IMR-90 (cell line): ENCODE data around the gene RPL19. TPM values are rescaled to one million over a fixed set of nuclear protein-coding genes. Genes with fewer than 3 reads are reported as not detected.
A peak's percentile ranks its signal among the peaks of the same experiment; 100 is the strongest.

Source experiments
- ATAC-seq: fragments of 200-7000 bp; cut with Tn5 transposase; 2 replicates; pipeline ENCODE4 v1.9.1; 2020; ENCODE audit warnings: low read depth, mild to moderate bottlenecking, moderate library complexity
- BruUV-seq: library from RNA; stranded (reverse); fragments of 400-500 nt; replicated peaks from 2 replicates; lab custom pipeline; 2021; lab: Mats Ljungman, UMichigan
- CTCF ChIA-PET: fragments of 300-600 bp; formaldehyde crosslinking; extraction: SDS; loops from one replicate; lab custom pipeline; 2021; ENCODE audit warnings: antibody characterized with exemption; lab: Yijun Ruan, JAX
- POLR2A ChIA-PET: fragments of 300-600 bp; sonication (Branson Sonifier 250); formaldehyde crosslinking; loops from one replicate; lab custom pipeline; 2022; ENCODE audit warnings: antibody characterized with exemption; ENCODE audit not compliant: unreplicated experiment; lab: Charles Lee
- DNase-seq: peaks from one replicate; pipeline ENCODE4 v3.0.0; 2013
- H2AFZ ChIP-seq: replicated peaks from 2 replicates; pipeline ENCODE3; 2013; ENCODE audit warnings: low read length, mild to moderate bottlenecking; ENCODE audit not compliant: poor library complexity
- H2AK5ac ChIP-seq: 2 replicates; pipeline ENCODE4 v1.6.1; 2013; ENCODE audit warnings: low read depth, low read length, inconsistent platforms
- H2AK9ac ChIP-seq: replicated peaks from 2 replicates; pipeline ENCODE3; 2013; ENCODE audit warnings: mild to moderate bottlenecking, low read depth, low read length, moderate library complexity; ENCODE audit not compliant: poor library complexity
- H2BK120ac ChIP-seq: 2 replicates; pipeline ENCODE4 v1.6.1; 2013; ENCODE audit warnings: low read depth, low read length, inconsistent platforms
- H2BK15ac ChIP-seq: 3 replicates; pipeline ENCODE4 v1.6.1; 2013; ENCODE audit warnings: low read depth, low read length, inconsistent platforms
- H2BK20ac ChIP-seq: 2 replicates; pipeline ENCODE4 v1.6.1; 2013; ENCODE audit warnings: low read depth, mild to moderate bottlenecking, inconsistent platforms, low read length, moderate library complexity
- H2BK5ac ChIP-seq: 2 replicates; pipeline ENCODE4 v1.6.1; 2013; ENCODE audit warnings: mild to moderate bottlenecking, low read depth, low read length, inconsistent platforms; ENCODE audit not compliant: poor library complexity, severe bottlenecking
- H3K14ac ChIP-seq: replicated peaks from 2 replicates; pipeline ENCODE4 v1.6.1; 2013; ENCODE audit warnings: low read depth, low read length, inconsistent platforms
- H3K18ac ChIP-seq: 2 replicates; pipeline ENCODE4 v1.6.1; 2013; ENCODE audit warnings: low read depth, low read length, control low read depth
- H3K23ac ChIP-seq: 2 replicates; pipeline ENCODE4 v1.6.1; 2013; ENCODE audit warnings: low read depth, low read length, inconsistent platforms
- H3K27ac ChIP-seq: 2 replicates; pipeline ENCODE4 v1.5.1; 2013; ENCODE audit warnings: mild to moderate bottlenecking, control low read depth, low read length; ENCODE audit not compliant: insufficient read depth
- H3K27me3 ChIP-seq: 2 replicates; pipeline ENCODE4 v1.6.1; 2013; ENCODE audit warnings: low read length; ENCODE audit not compliant: control insufficient read depth, insufficient read depth
- H3K36me3 ChIP-seq: 2 replicates; pipeline ENCODE4 v1.6.1; 2013; ENCODE audit warnings: low read length, mixed read lengths; ENCODE audit not compliant: control insufficient read depth, insufficient read depth
- H3K4ac ChIP-seq: 2 replicates; pipeline ENCODE4 v1.6.1; 2013; ENCODE audit warnings: low read depth, low read length, inconsistent platforms
- H3K4me1 ChIP-seq: 2 replicates; pipeline ENCODE4 v1.6.1; 2013; ENCODE audit warnings: low read length, mixed read lengths; ENCODE audit not compliant: control insufficient read depth, insufficient read depth
- H3K4me2 ChIP-seq: 2 replicates; pipeline ENCODE4 v1.6.1; 2013; ENCODE audit warnings: low read depth, mild to moderate bottlenecking, control low read depth, low read length, moderate library complexity
- H3K4me3 ChIP-seq: 2 replicates; pipeline ENCODE4 v1.5.1; 2013; ENCODE audit warnings: low read depth, mild to moderate bottlenecking, control low read depth, low read length, moderate library complexity; ENCODE audit not compliant: insufficient read depth
- H3K56ac ChIP-seq: 2 replicates; pipeline ENCODE4 v1.6.1; 2013; ENCODE audit warnings: low read length, inconsistent platforms; ENCODE audit not compliant: insufficient read depth; ENCODE audit errors: extremely low read depth
- H3K79me1 ChIP-seq, 2 experiments: 2 replicates each; pipeline ENCODE4 v1.6.1; 2013; ENCODE audit warnings: low read length in 2 of 2, inconsistent platforms in 1 of 2, low read depth in 1 of 2
- H3K9ac ChIP-seq: 2 replicates; pipeline ENCODE4 v1.6.1; 2013; ENCODE audit warnings: low read depth, low read length, control low read depth
- H3K9me1 ChIP-seq: 2 replicates; pipeline ENCODE4 v1.6.1; 2013; ENCODE audit warnings: low read length, inconsistent platforms; ENCODE audit not compliant: insufficient read depth
- H3K9me3 ChIP-seq: 2 replicates; pipeline ENCODE4 v1.6.1; 2013; ENCODE audit warnings: low read length; ENCODE audit not compliant: control insufficient read depth, insufficient read depth
- H4K20me1 ChIP-seq: 2 replicates; pipeline ENCODE4 v1.6.1; 2013; ENCODE audit warnings: low read length, inconsistent platforms; ENCODE audit not compliant: insufficient read depth
- H4K5ac ChIP-seq: 2 replicates; pipeline ENCODE4 v1.6.1; 2013; ENCODE audit warnings: mild to moderate bottlenecking, low read depth, low read length, control low read depth
- H4K8ac ChIP-seq, 2 experiments: 2 replicates each; pipeline ENCODE4 v1.6.1; 2013; ENCODE audit warnings: low read depth in 2 of 2, low read length in 2 of 2, control low read depth in 1 of 2, inconsistent platforms in 1 of 2
- H4K91ac ChIP-seq: 2 replicates; pipeline ENCODE4 v1.6.1; 2013; ENCODE audit warnings: low read depth, low read length, inconsistent platforms; ENCODE audit not compliant: insufficient read depth
- BHLHE40 ChIP-seq: fragments of 150-350 bp; IDR thresholded peaks from 2 replicates; pipeline ENCODE4 v1.6.1; 2016; ENCODE audit warnings: mild to moderate bottlenecking, low read depth, low read length
- CHD1 ChIP-seq: IDR thresholded peaks from 2 replicates; pipeline ENCODE4 v1.6.1; 2012; ENCODE audit warnings: low read depth, low read length, improper control_type of control experiment
- FOS ChIP-seq: fragments of 150-350 bp; IDR thresholded peaks from 2 replicates; pipeline ENCODE4 v1.6.1; 2016; ENCODE audit warnings: low read depth, low read length
- MAFK ChIP-seq: IDR thresholded peaks from 2 replicates; pipeline ENCODE4 v1.6.1; 2012; ENCODE audit warnings: low read depth, low read length, improper control_type of control experiment
- MAZ ChIP-seq: IDR thresholded peaks from 2 replicates; pipeline ENCODE4 v1.6.1; 2012; ENCODE audit warnings: low read depth, mild to moderate bottlenecking, low read length, improper control_type of control experiment, moderate library complexity, borderline replicate concordance
- MXI1 ChIP-seq: IDR thresholded peaks from 2 replicates; pipeline ENCODE4 v1.6.1; 2012; ENCODE audit warnings: low read depth, mild to moderate bottlenecking, low read length, moderate library complexity, borderline replicate concordance
- NFE2L2 ChIP-seq: fragments of 150-350 bp; IDR thresholded peaks from 2 replicates; pipeline ENCODE4 v1.6.1; 2016; ENCODE audit warnings: low read depth, mild to moderate bottlenecking, low read length
- POLR2A ChIP-seq: IDR thresholded peaks from 2 replicates; pipeline ENCODE4 v1.6.1; 2012; ENCODE audit warnings: mild to moderate bottlenecking, low read depth, low read length
- RAD21 ChIP-seq: IDR thresholded peaks from 2 replicates; pipeline ENCODE4 v1.6.1; 2012; ENCODE audit warnings: low read length, improper control_type of control experiment
- RCOR1 ChIP-seq: IDR thresholded peaks from 2 replicates; pipeline ENCODE4 v1.6.1; 2012; ENCODE audit warnings: mild to moderate bottlenecking, low read length, improper control_type of control experiment; ENCODE audit not compliant: insufficient replicate concordance
- RFX5 ChIP-seq: IDR thresholded peaks from 2 replicates; pipeline ENCODE4 v1.8.0; 2012; ENCODE audit warnings: low read depth, mild to moderate bottlenecking, low read length, moderate library complexity
- SMC3 ChIP-seq: fragments of 150-350 bp; IDR thresholded peaks from 2 replicates; pipeline ENCODE4 v1.6.1; 2016; ENCODE audit warnings: low read depth, mild to moderate bottlenecking, antibody characterized with exemption, low read length, moderate library complexity
- WGBS, 2 experiments: methylation state at CpG; one replicate each; pipeline versions ENCODE4 v1.1.5 to v1.1.7; 2013; ENCODE audit warnings: missing lambda C conversion rate in 2 of 2; ENCODE audit not compliant: insufficient read length in 1 of 2; ENCODE audit errors: extremely low coverage in 2 of 2; 5-methylcytosine and 5-hydroxymethylcytosine counted together
- dilution Hi-C: fragments of 300-500 bp; cut with HindIII; formaldehyde crosslinking; loops from one replicate; pipeline ENCODE4 v1.14.3; 2018; ENCODE audit warnings: low sequenced_read_pairs; ENCODE audit not compliant: unreplicated experiment
- in situ Hi-C: fragments of 300-500 bp; cut with MboI; formaldehyde crosslinking; loops from 3 replicates; pipeline ENCODE4 v1.14.3; 2019; ENCODE audit warnings: low sequenced_read_pairs, inconsistent platforms, mixed read lengths
- intact Hi-C: fragments of 100-400 bp; cut with micrococcal nuclease; formaldehyde crosslinking; loops from 2 replicates; pipeline ENCODE4 v1.10.0; 2022
- polyA plus RNA-seq, 3 experiments: library from polyadenylated mRNA; depleted of rRNA; stranded (reverse); fragments of >200 nt; gene quantifications; 2 replicates each; pipeline ENCODE4 v1.2.3, GENCODE V29; 2012; ENCODE audit warnings: low replicate concordance in 1 of 3
- total RNA-seq: library from RNA; depleted of rRNA; stranded (reverse); fragments of >200 nt; gene quantifications from 2 replicates; pipeline ENCODE4 v1.2.3, GENCODE V29; 2012
- TF ChIP-seq, protein P1 (sequence below): conservative IDR thresholded peaks from 2 replicates; pipeline ENCODE4 v1.5.1; 2012; ENCODE audit warnings: mild to moderate bottlenecking, low read depth, low read length, improper control_type of control experiment
- TF ChIP-seq, protein P2 (sequence below): fragments of 150-350 bp; IDR thresholded peaks from 2 replicates; pipeline ENCODE4 v1.6.1; 2016; ENCODE audit warnings: low read depth, mild to moderate bottlenecking, low read length, moderate library complexity, borderline replicate concordance
- TF ChIP-seq, protein P3 (sequence below): fragments of 150-350 bp; IDR thresholded peaks from 2 replicates; pipeline ENCODE4 v1.6.1; 2017; ENCODE audit warnings: mild to moderate bottlenecking, antibody characterized with exemption, low read length, low read depth

Gene RPL19
- total and polyA plus RNA-seq, 2 of the 4 experiments (the other 2 are of a cell fraction), result 2,101 to 2,466 TPM

DNA sequence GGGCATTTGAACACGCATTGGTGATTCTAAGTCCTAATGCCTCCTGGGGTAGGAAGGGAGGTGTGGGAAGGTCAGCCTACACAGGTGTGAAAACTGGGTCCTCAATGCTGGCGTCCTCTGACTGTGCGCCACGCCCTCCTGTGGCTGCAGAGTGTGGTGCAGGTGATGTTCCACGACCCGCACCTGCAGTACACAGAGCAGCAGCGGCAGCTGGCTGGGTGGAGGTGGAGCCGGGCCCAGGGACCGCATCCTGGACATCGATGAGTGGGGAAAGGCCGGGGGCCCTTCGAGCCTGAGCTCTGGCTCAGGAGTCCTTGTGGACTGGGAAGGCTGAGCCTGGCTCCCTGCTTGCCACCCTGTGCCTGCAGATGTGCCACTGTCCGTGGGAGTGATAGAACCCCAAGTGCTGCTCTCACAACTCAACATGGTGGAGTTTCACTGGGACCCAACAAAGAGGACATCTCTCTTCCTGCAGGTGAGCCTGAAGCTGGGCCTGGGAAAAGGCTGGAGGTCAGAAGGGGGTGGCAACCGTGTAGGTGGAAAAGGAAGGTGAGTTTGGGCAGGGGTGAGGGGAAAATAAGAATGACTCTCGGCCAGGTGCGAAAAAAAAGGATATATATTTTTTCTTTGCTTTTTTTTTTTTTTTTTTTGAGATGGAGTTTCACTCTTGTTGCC, 39.7 kb downstream of the RPL19 start:
- Histone ChIP-seq H2BK20ac (no peak overlapping the region), H3K36me3 (no peaks in the 10 kb centered on the region), H3K79me1 (no peaks in the 10 kb centered on the region), H3K9me3 (no peaks in the 10 kb centered on the region), H4K20me1 (no peaks in the 10 kb centered on the region), H3K4me2 (no peak overlapping the region), H4K5ac (no peak overlapping the region), H2BK5ac (no peak overlapping the region), H3K4me3 (no peak overlapping the region), H3K4ac (no peak overlapping the region), H4K91ac (no peak overlapping the region), H3K27me3 (peaks cover 4% of the 10 kb centered on the region; the same call in 1 of the 2 replicates), H2AFZ (no peak overlapping the region), H3K56ac (no peak overlapping the region), H2BK120ac (no peak overlapping the region), H3K14ac (no peak overlapping the region), H3K27ac (no peak overlapping the region), H3K18ac (no peak overlapping the region), H3K4me1 (no peaks in the 10 kb centered on the region; the same call in 1 of the 2 replicates), H3K23ac (no peak overlapping the region), H3K9ac (no peak overlapping the region), H4K8ac (no peak overlapping the region), H3K9me1 (no peaks in the 10 kb centered on the region), H2AK9ac (no peak overlapping the region), H2BK15ac (no peak overlapping the region), H2AK5ac (no peak overlapping the region)
- WGBS, 2 experiments, result 19% methylated on average over 6 of the region's 16 CpGs; no CpG with 5 or more reads in 1 of the 2 experiments
- in situ Hi-C loops (loop anchor here (10.0 kb wide), 1 partner anchor 255 kb away; no protein-coding TSS in a partner anchor), dilution Hi-C loops (no loop called here), intact Hi-C loops (loop anchor here (5.0 to 10.0 kb wide), 2 partner anchors 175 to 442 kb away; partner anchors contain the start of gene PIP4K2B)
- POLR2A ChIA-PET, result no interaction called here
- DNase-seq, result no peak
- peak; percentile 28; the same call in 1 of the 2 replicates for ATAC-seq
- CTCF ChIA-PET, result no interaction called here
- BruUV-seq, result no TSS peak
- TF ChIP-seq, protein P1, sequence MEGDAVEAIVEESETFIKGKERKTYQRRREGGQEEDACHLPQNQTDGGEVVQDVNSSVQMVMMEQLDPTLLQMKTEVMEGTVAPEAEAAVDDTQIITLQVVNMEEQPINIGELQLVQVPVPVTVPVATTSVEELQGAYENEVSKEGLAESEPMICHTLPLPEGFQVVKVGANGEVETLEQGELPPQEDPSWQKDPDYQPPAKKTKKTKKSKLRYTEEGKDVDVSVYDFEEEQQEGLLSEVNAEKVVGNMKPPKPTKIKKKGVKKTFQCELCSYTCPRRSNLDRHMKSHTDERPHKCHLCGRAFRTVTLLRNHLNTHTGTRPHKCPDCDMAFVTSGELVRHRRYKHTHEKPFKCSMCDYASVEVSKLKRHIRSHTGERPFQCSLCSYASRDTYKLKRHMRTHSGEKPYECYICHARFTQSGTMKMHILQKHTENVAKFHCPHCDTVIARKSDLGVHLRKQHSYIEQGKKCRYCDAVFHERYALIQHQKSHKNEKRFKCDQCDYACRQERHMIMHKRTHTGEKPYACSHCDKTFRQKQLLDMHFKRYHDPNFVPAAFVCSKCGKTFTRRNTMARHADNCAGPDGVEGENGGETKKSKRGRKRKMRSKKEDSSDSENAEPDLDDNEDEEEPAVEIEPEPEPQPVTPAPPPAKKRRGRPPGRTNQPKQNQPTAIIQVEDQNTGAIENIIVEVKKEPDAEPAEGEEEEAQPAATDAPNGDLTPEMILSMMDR, result peak; percentile 44
- TF ChIP-seq MAFK, result no peak
- TF ChIP-seq, protein P2, sequence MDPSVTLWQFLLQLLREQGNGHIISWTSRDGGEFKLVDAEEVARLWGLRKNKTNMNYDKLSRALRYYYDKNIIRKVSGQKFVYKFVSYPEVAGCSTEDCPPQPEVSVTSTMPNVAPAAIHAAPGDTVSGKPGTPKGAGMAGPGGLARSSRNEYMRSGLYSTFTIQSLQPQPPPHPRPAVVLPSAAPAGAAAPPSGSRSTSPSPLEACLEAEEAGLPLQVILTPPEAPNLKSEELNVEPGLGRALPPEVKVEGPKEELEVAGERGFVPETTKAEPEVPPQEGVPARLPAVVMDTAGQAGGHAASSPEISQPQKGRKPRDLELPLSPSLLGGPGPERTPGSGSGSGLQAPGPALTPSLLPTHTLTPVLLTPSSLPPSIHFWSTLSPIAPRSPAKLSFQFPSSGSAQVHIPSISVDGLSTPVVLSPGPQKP, result no peak
- TF ChIP-seq RCOR1, result no peak
- TF ChIP-seq, protein P3, sequence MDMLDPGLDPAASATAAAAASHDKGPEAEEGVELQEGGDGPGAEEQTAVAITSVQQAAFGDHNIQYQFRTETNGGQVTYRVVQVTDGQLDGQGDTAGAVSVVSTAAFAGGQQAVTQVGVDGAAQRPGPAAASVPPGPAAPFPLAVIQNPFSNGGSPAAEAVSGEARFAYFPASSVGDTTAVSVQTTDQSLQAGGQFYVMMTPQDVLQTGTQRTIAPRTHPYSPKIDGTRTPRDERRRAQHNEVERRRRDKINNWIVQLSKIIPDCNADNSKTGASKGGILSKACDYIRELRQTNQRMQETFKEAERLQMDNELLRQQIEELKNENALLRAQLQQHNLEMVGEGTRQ, result no peak
- TF ChIP-seq RFX5, result no peak
- no peak for TF ChIP-seq POLR2A
- TF ChIP-seq SMC3, result peak; percentile 34
- no peak for TF ChIP-seq MXI1
- TF ChIP-seq RAD21, result peak; percentile 27; the same call in 1 of the 2 replicates
- TF ChIP-seq MAZ, result no peak
- no peak for TF ChIP-seq CHD1
- no peak for TF ChIP-seq FOS
- TF ChIP-seq NFE2L2, result no peak
- no peak for TF ChIP-seq BHLHE40
